ENCODE data around the gene TBC1D14.
"Not testable (repeated sequence)": the region's sequence is repeated elsewhere in the genome, so short reads cannot be mapped to it uniquely, and the experiment has no call there.

Gene TBC1D14

DNA sequence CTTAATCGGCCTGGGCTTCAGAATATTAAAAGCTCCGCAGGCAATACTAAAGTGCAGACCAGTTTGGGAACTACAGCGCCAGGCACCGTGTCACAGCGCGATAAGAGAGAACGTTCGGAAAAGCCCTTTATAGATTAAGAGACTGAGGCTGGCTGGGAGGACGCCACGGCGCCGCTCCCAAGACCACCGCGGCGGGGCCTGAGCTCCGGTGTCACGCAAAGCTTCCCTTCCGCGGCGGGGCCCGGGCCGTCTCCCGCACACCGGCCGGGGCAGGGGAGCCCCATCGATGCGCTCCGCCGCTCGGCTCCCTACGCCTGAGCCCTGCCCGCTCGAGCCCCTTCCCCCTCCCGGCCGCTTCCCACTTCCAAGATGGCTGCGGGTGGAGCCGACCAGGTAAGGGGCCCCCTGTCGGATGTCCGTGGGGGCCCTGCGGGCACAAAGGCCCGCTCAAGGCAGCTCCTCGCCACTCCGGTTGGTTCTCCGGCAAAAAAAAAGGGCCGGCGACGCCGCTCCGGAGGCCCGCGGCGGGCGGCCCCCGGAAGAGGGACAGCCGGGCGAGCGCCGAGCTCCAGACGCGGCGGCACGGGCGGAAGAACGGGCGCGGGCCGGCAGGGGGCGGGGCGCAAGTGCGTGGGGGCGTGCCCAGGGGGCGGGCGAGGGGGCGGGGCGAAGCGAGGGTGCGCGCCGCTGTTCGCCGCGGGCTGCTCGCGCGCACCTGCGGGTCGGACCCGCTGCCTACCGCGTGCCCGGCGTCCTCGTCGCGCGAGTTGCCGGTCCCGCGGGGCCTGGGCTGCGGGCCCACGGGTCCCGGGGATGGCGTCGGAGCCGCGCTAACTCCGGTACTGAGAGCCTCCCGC is at the start of gene TBC1D14:
Gene TBC1D14 (plus strand): TSS at position 714 of the 857 bp plus-strand sequence. CDS start 13,564 bp downstream, outside the sequence.
- peak; percentile 89 for DNase-seq

- no peak for DNase-seq
Observed at GRCh38 chr4:6868386-6868785, 41.2 kb upstream of the TBC1D14 start.

GRCh38 chr4:6869944-6870343 is 39.7 kb upstream of the TBC1D14 start:
- no peak for DNase-seq

DNA sequence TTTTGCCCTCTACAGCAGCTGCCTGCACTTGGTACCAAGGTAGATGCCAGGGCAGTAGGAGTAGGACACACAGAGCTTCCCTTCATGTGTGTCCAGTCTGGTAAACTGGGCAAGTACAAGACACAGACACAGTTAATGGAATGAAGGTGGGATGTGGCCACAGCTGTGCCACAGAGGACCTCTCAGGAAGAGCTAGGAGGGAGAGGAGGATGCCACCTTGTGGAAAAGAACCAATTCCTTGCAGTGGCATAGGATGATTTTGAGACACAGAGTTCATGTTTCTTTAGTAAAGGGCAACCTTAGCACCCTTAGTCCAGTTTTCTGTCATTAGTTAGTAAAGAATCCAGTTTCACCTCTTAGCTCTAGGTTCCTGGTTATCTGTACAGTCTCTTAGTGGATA is 36.3 kb upstream of the TBC1D14 start:
- DNase-seq, result no peak

GRCh38 chr4:6873792-6874461 is 35.7 kb upstream of the TBC1D14 start:
- DNase-seq, result peak; percentile 81

- no peak for DNase-seq
Observed at GRCh38 chr4:6874981-6875380, 34.6 kb upstream of the TBC1D14 start.

- DNase-seq, result no peak
Observed at GRCh38 chr4:6875431-6875831, 34.2 kb upstream of the TBC1D14 start.

DNA sequence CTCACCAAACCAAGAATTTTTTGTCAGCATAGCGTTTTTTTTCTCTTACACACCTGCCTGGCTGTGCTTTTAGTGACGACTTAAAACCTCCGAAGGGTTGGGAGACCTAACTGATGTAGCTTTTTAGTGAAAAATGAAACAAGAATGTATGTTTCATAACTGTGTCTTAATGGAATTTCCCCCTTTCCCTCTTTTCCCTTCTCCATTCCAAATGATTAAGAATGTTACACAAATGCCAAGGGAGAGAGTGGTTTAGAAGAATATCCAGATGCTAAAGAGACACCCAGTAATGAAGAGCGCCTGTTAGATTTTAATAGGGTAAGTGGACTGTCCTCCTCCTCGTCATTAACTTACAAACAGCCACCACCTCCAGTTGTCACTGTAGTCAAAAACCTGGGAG is 33.2 kb upstream of the TBC1D14 start:
- no peak for DNase-seq

- no peak for DNase-seq
Observed at GRCh38 chr4:6877067-6877466, 32.6 kb upstream of the TBC1D14 start.

DNA sequence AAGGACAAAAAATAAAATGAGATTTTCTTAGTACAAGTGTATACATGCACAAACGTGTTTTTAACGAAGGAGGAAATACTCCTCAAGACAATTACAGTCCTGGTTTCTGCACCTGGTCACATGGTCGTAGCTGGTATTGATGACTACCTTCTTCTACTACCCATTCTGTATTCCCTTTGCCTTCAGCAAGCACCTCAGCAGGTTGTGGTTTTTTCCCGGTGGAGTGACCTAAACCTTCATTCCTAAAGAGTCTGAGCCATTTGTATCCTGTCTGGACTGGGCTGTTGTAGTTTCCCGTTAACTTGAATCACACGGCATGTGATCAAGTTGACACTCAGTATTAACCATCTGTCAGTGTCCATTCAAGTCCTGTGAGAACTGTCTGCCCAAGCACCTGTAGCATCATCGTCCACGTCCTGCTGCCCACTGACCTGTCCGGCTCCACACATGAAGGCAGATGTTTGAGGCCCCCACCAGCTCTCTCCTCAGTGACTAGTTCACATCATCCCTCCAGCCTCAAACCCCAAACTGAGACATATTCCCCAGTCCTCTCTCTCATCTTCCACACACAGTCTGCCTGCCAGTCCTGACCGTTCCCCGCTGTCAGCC is 31.1 kb upstream of the TBC1D14 start:
- no peak for DNase-seq

DNA sequence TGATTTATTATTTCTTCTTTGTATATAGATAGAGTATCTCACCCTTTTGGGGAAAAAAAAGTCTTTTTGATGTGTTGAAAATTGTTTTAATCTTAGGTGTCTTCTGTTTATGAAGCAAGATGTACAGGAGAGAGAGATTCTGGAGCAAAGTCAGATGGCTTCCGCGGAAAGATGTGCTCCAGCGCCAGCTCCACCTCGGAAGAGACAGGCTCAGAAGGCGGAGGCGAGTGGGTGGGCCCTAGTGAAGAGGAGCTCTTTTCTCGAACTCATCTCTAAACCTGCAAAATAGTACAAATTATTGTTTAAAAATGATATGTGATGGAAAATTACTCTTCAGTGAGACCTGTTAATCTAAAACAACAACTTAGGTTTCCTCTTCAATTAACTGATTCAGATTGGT is 28.9 kb upstream of the TBC1D14 start:
- DNase-seq, result no peak

- DNase-seq, result no peak
Observed at GRCh38 chr4:6881908-6882307, 27.7 kb upstream of the TBC1D14 start.

DNA sequence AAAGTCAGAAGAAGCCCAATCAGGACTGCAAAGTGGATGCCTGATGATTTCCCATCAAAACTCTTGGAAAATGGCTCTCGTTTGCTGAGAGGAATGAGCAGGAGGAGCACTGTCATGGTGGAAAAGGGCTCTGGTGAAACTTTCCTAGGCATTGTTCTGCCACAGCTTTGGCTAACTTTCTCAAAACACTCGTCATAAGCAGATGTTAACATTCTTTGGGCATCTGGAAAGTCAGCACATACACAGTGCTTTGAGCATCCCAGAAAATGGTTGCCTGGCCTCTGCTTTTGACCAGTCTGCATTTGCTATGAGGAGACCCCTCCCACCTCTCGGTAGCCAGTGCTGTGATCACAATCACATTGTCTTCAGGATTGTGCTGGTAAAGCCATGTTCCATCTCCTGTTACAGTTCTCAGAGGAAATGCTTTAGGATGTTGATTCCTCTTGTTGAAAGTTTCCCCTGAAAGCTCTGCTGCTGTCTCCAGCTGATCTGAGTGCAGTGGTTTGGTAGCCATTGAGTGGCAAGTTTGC is 25.2 kb upstream of the TBC1D14 start:
- DNase-seq, result no peak

DNA sequence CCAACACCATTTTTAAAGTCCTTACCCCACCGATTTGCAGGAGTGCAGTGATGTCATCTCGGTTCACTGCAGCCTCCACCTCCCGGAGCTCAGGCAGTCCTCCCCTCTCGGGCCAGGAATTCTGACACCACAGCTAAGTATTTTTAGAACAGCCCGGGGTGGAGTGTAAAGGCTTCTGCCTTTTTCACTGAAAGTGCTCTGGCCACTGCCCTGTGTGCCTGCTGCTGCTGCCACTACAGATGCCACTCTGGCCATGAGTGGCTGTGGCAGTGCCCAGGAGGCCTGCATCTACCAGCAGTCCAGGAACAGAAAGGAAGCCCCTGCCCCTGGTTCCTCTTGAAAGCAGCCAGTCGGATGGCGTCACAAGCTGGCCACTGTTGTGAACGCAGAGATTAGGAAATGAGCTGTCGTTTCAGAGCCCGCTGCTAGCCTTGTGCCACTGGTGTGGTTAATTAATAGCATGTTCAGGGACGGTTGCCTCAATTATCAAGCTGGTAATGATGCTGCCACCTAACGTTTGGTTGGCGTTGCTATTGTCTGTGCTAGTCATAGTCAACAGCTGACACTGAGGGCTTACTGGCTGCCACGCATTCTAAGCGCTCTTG is 23.6 kb upstream of the TBC1D14 start:
- no peak for DNase-seq

GRCh38 chr4:6886886-6887285 is 22.7 kb upstream of the TBC1D14 start:
- DNase-seq, result no peak

GRCh38 chr4:6887591-6888371 is 21.8 kb upstream of the TBC1D14 start:
- DNase-seq, result no peak

DNA sequence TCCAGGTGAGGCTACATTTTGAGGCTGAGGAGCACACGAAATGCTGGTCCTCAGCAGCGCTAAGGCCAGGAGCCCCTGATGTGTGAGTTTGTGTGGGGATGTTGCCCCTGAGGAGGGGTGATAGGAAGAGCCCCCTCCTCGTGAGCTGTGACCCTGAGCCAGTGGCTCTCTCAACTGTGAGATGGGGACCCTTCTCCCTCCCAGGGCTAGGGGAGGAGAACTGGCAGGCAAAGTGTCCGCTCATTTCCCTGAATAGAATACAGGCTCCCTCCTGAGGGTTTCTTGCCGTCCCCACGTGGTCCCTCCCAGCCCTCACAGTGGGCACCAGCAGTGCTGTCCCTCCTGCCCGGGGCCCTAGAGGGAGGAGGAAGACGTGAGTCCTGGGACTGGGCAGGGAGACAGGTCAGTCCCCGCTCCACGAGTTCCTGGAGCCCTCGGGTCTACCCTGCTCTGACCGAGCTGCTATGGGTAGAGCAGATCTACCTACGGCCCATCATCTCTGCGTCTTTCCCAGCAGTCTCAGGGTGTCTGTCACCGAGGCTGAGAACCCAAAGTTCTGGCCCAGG is 21.0 kb upstream of the TBC1D14 start:
- DNase-seq, result no peak

DNA sequence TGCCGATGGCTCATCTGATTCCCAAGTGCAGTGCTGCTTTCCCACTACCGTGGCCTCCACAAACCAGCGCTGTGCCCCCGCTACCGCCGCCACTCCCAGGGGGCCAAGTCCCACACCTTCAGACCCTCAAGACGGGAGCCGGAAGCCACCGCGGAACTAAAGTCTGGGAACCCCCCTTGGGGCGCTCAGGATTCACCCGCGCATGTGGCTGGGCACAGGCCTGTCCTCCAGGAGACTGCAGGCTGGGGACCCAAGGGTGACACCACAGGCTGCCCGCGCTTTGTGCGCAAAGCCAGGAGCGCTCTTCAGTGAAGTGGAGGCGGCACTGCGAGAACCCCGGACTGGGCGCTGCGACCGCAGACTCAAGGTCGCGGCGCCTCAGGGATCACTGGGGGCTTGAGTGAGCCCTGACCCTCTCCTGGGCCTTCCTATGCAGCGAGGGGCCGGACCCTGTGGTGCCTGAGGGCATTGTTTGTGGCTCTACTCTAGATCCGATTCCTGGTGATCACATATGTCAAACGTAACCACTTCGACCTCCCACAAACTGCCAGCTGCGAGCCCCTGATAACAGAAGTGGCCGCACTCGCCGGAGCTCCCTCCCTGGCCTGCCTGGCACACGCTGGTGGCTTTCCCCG is 20.4 kb upstream of the TBC1D14 start:
- no peak for DNase-seq

- no peak for DNase-seq
Observed at GRCh38 chr4:6889736-6890324, 19.8 kb upstream of the TBC1D14 start.

- DNase-seq, result no peak
Observed at GRCh38 chr4:6890358-6890757, 19.3 kb upstream of the TBC1D14 start.

GRCh38 chr4:6890971-6891370 is 18.7 kb upstream of the TBC1D14 start:
- not testable (repeated sequence) for DNase-seq
